ENCODE measurements around the gene KDM3A.

DNA sequence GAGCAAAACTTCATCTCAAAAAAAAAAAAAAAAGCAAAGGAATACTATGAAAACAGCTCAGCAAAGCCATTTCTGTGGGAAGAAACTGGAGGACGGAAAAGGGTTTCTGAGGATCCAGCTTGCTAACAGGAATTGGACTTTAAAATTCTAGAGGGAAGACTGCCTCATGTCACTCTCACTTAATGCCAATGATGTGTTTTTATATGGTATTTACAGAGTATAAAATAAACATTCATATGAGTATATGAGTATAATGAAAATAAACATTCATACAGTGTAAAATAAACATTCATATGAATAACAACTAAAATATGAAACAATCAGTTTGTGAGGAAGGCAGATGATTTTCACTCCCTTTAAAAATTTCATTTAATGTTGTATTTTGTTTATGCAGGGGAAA is 78.2 kb downstream of the KDM3A start:
- no peak for TF ChIP-seq POLR2A (IDR thresholded peaks at IDR 0.05; ENCODE audit: low read length)
- TF ChIP-seq GATA1 (IDR thresholded peaks at IDR 0.05; ENCODE audit: low read depth, low read length): no peak
